Measurements from ENCODE around the gene CNST.
"Not testable (repeated sequence)": the region's sequence is repeated elsewhere in the genome, so short reads cannot be mapped to it uniquely, and the experiment has no call there.

CNST gene

DNA sequence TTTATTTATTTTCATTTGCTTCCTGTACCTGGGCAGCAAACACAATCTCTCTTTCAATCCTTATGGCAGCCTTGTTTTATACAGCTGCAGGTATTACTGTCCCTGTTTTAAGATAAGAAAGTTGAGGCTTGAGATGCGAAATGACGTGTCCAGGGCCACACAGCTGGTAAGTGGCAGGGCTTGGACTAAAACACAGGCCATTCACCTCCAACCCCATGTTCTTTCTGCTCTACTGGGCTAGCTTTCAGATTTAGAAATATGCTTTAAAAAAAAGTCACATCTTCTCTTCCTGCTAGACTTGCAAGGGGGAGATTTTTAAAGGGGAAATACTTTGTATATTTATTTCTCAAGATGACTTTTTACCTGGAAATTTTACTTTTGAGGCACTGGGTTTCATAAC lies 62.8 kb downstream of the CNST start:
- no peak for DNase-seq

GRCh38 chr1:246629976-246630375 lies 63.7 kb downstream of the CNST start:
- DNase-seq, result no peak

DNA sequence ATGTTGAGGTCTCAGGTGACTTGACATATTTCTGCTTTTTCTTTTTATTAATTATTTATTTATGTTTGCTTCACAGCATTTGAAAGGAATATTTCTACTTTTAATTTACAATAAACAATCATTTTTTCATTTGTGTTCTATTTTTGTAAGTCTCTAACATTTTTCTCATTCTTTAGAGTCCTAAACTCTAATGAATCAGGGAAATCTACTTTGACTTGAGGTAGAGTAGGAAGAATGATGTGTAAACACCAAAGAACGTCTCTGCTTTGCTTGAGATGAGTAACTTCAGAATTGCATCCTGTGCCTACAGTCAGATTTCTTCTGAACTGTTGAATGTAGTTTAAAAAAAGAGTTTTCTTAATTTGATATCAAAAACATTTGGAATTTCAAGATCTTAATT lies 65.2 kb downstream of the CNST start:
- DNase-seq, result no peak

- no peak for DNase-seq
These were observed 66.3 kb downstream of the CNST start for GRCh38 chr1:246632281-246633168.

GRCh38 chr1:246634659-246635058 lies 68.4 kb downstream of the CNST start:
- not testable (repeated sequence) for DNase-seq

DNA sequence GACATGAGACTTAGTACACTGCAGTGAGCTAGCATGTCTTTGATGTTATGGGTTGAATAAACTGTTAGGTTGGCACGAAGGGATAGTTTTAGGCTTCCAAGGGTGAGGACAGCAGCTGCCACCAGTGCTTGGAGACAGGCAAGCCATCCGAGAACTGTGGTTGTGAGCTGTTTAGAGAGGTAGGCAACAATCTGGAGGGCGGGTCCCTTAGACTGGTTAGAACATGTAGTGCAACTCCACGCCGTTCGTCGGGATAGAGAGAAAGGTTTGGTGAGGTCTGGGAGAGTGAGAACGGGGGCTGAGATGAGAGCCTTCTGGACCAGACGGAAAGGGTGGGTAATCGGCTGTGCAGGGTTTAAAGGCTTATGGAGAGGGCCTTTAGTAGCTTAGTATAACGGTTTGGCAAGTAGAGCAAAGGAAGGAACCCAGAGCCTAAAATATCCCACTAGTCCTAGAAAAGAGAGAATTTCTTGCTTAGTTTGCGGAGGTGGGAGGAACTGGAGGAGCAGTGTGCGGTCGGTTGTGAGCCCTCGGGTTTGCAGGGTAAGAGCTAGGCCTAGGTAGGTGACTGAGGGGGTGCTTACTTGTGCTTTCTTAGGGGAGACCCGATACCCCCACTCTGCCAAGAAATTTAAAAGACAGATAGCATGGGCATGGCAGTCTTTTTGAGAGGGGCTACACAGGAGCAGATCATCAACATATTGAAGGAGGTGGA lies 72.8 kb downstream of the CNST start:
- DNase-seq, result no peak

- DNase-seq, result no peak
These were observed 73.5 kb downstream of the CNST start for GRCh38 chr1:246639732-246640131.

DNA sequence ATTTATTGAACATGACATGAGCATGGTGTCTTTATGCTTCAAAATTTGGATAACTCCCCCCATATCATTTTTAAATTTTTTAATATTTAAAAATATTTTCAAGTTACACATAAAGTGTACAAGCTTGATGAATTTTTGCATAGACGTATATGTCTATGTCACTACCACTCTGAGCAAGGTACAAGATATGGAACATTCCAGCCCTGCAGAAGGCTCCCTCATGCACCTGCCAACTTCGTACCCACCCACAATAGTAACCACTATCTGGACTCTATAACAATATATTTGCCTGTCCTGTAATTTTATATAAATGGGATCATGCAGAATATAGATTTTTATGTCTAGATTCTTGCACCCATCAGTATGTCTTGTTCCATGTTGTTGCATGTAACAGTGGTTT lies 74.5 kb downstream of the CNST start:
- no peak for DNase-seq

- no peak for DNase-seq
These were observed 75.1 kb downstream of the CNST start for GRCh38 chr1:246641394-246641793.

GRCh38 chr1:246642719-246643118 lies 76.5 kb downstream of the CNST start:
- no peak for DNase-seq

DNA sequence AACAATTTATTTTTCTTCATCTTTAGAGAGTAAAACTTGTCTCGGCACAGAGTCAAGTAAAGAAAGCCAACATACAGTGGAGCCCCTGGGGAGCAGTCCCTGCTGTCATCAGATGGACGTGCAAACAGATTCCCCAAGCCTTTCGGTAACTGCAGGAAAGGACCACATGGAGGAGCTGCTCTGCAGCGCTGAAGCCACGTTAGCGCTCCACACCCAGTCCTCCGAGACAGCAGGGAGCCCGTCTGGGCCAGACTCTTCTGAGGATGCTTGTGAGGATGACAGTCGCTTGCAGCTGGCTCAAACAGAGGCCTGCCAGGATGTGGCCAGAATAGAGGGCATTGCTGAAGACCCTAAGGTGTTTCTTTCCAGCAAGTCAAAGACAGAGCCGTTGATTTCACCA lies 80.9 kb downstream of the CNST start:
- peak; percentile 80 for DNase-seq

GRCh38 chr1:246647513-246647912 lies 81.3 kb downstream of the CNST start:
- no peak for DNase-seq

DNA sequence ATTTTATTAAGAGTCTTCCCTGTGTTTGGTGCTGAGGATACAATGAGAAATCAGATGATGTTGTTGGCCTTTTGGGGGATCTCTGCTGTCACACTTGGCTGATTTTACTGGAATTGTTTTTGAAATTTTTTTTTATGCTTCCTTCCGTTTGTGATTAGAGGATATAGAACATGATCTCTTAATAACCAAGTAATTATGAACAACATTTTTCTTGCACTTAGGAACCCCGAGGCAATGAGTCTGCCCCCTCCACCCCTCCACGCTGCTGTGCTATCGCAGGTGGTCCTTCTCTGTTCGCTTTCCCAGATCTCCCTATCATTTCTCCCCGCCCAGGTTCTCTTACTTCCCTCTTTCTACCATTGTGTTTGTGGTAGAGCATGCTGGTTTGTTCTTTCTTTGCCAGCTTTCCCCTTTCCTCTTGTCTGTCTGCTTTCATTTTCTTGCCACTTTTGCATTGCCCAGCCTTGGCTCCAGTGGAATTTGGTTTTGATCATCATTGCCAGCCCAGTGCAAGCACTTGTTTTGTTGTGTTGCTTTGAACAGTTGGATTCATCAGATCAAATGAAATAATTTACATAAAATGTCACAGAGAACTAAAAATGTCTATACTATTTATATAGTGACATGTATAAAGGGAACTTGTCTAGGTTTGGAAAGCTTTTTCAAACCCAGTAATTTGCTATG lies 84.9 kb downstream of the CNST start:
- peak; percentile 53 for DNase-seq

GRCh38 chr1:246658567-246658966 lies 92.3 kb downstream of the CNST start:
- DNase-seq, result no peak

- no peak for DNase-seq
These were observed 93.4 kb downstream of the CNST start for GRCh38 chr1:246659594-246660140.

DNA sequence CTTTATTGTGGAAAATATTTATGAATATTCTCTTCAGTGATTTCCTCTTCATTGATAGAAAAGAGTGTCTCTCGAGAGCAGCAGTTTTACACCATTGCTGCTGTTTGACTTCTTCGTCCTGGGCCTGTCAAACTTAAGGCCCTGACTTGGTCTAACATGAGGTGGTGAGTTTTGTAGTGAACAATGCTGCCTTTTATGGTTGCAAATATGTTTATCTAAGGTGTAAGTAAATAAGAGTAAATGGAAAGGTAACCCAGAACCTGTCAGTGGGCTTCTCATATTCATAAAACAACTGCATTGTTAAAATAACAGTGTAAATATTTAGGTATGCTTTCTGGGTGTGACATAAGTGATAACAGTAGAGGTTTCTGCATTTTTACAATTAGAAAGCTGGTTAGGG lies 95.2 kb downstream of the CNST start:
- peak; percentile 17 for DNase-seq

- DNase-seq, result no peak
These were observed 101.5 kb downstream of the CNST start for GRCh38 chr1:246667773-246668172.

DNA sequence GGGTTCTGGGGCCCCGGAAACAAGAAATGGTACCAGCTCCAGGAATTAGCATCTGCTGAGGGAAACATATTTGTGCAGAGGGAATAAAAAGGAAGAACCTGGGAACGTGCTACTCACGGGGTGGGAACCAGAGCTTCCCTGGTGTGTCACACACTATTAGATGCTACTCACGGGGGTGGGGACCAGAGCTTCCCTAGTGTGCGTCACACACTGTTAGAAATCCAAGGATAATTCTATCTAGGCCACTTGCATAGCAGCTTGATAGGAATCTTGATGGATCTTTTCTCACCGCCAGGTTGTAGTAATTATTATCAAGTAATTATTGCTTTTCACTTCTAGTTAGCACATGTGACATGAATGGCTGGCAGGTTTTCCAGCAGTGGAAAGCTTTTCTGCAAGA lies 103.4 kb downstream of the CNST start:
- DNase-seq, result no peak

DNA sequence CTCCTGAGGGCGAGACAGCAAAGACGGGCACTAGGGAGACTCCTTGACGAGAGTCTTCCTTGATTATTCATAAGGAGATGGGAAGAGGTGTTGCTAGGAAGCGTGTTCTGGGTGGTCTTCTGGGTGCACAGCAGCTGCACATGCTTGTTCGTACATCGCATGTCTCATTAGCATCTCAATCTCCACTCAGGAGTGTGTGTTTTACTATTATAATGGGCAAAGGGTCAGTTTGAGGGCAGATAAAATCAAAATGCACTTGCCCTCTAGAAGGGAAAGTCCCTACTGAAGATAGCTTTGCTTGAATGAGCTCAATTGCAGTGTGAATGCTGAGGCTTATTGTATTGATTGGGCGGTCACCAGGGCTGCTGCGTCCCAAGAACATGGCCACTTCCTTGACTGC lies 107.8 kb downstream of the CNST start:
- DNase-seq, result no peak

- no peak for DNase-seq
These were observed 111.6 kb downstream of the CNST start for GRCh38 chr1:246677842-246678241.

GRCh38 chr1:246678816-246679793 lies 112.8 kb downstream of the CNST start:
- no peak for DNase-seq

- no peak for DNase-seq
These were observed 113.5 kb downstream of the CNST start for GRCh38 chr1:246679794-246680177.

Data from NCI-H146 (cell line).